NCI-H2081 treated with DMSO at 0.1 percent for 48 hours (cell line): Measurements from ENCODE around the gene TPSG1.

Source experiments
- DNase-seq: peaks from one replicate; lab custom pipeline; 2025; lab: John Stamatoyannopoulos, UW

Gene TPSG1

GRCh38 chr16:1176280-1176897, 48.7 kb downstream of the TPSG1 start:
- no peak for DNase-seq

- DNase-seq: no peak
Observed at GRCh38 chr16:1175566-1176279, 49.3 kb downstream of the TPSG1 start.

- DNase-seq: no peak
Observed at GRCh38 chr16:1174477-1175357, 50.4 kb downstream of the TPSG1 start.

GRCh38 chr16:1173788-1174451, 51.1 kb downstream of the TPSG1 start:
- no peak for DNase-seq

GRCh38 chr16:1172651-1173050, 52.4 kb downstream of the TPSG1 start:
- no peak for DNase-seq

- DNase-seq: no peak
Observed at GRCh38 chr16:1171854-1172428, 53.1 kb downstream of the TPSG1 start.
